HepG2 (cell line): ENCODE data around the gene GARIN5A. TPM values are rescaled to one million over a fixed set of nuclear protein-coding genes. Genes with fewer than 3 reads are reported as not detected.

Experiments
- ELF1 ChIP-seq: sonication (generic); formaldehyde crosslinking; IDR thresholded peaks from 2 replicates; pipeline ENCODE4 v1.4.0; 2020; ENCODE audit warnings: missing genetic modification reagents
- FOXM1 ChIP-seq: sonication (generic); formaldehyde crosslinking; IDR thresholded peaks from 2 replicates; pipeline ENCODE4 v1.5.0; 2020; ENCODE audit warnings: missing genetic modification reagents
- GABPB1 ChIP-seq: IDR thresholded peaks from 2 replicates; pipeline ENCODE4 v1.6.1; 2016; ENCODE audit warnings: mild to moderate bottlenecking, missing genetic modification reagents, moderate library complexity, missing compliant biosample characterization
- GLI4 ChIP-seq: sonication (generic); formaldehyde crosslinking; IDR thresholded peaks from 2 replicates; pipeline ENCODE4 v1.5.1; 2020; ENCODE audit warnings: missing genetic modification reagents, mild to moderate bottlenecking, moderate library complexity, borderline replicate concordance
- HNRNPH1 ChIP-seq: fragments of 200-400 bp; formaldehyde crosslinking; optimal IDR thresholded peaks from 2 replicates; pipeline ENCODE3; 2017; ENCODE audit warnings: mild to moderate bottlenecking, low read depth, low read length
- KDM2A ChIP-seq: sonication (generic); formaldehyde crosslinking; IDR thresholded peaks from 2 replicates; pipeline ENCODE4 v1.4.0; 2020; ENCODE audit warnings: low read depth, missing genetic modification reagents, borderline replicate concordance
- MED1 ChIP-seq: sonication (generic); formaldehyde crosslinking; IDR thresholded peaks from 2 replicates; pipeline ENCODE4 v1.4.0; 2020; ENCODE audit warnings: missing genetic modification reagents
- NR2F6 ChIP-seq, 2 experiments: IDR thresholded peaks; 2 replicates each; pipeline ENCODE4 v1.6.1; 2016; ENCODE audit warnings: antibody characterized with exemption in 1 of 2, mild to moderate bottlenecking in 1 of 2
- PBX3 ChIP-seq: sonication (generic); formaldehyde crosslinking; IDR thresholded peaks from 2 replicates; pipeline ENCODE4 v1.8.1; 2023; ENCODE audit warnings: missing genetic modification reagents, inconsistent platforms, borderline replicate concordance
- POGZ ChIP-seq: sonication (generic); formaldehyde crosslinking; IDR thresholded peaks from 2 replicates; pipeline ENCODE4 v1.4.0; 2020; ENCODE audit warnings: mild to moderate bottlenecking, missing genetic modification reagents
- PRPF4 ChIP-seq: fragments of 200-400 bp; formaldehyde crosslinking; IDR thresholded peaks from 2 replicates; pipeline ENCODE4 v1.6.1; 2016; ENCODE audit warnings: low read length, low read depth; ENCODE audit not compliant: poor library complexity, severe bottlenecking
- TBL1XR1 ChIP-seq: fragments of 150-350 bp; IDR thresholded peaks from 2 replicates; pipeline ENCODE4 v1.6.1; 2014; ENCODE audit warnings: borderline replicate concordance, low read length; ENCODE audit not compliant: partially characterized antibody
- THAP7 ChIP-seq: sonication (generic); formaldehyde crosslinking; IDR thresholded peaks from 2 replicates; pipeline ENCODE4 v1.8.1; 2023; ENCODE audit warnings: mild to moderate bottlenecking, missing genetic modification reagents
- TIGD3 ChIP-seq: sonication (generic); formaldehyde crosslinking; IDR thresholded peaks from 2 replicates; pipeline ENCODE4 v1.5.1; 2020; ENCODE audit warnings: mild to moderate bottlenecking, missing genetic modification reagents, borderline replicate concordance
- ZBTB25 ChIP-seq: IDR thresholded peaks from 2 replicates; pipeline ENCODE4 v1.6.1; 2018; ENCODE audit warnings: missing genetic modification reagents
- ZC3H13 ChIP-seq: sonication (generic); formaldehyde crosslinking; IDR thresholded peaks from 2 replicates; pipeline ENCODE4 v1.8.1; 2023; ENCODE audit warnings: mild to moderate bottlenecking, missing genetic modification reagents, moderate library complexity
- ZFP90 ChIP-seq: sonication (generic); formaldehyde crosslinking; IDR thresholded peaks from 2 replicates; pipeline ENCODE4 v1.8.0; 2022; ENCODE audit warnings: missing genetic modification reagents, mild to moderate bottlenecking, inconsistent platforms, borderline replicate concordance
- ZNF354B ChIP-seq: sonication (generic); formaldehyde crosslinking; IDR thresholded peaks from 2 replicates; pipeline ENCODE4 v1.8.0; 2022; ENCODE audit warnings: mild to moderate bottlenecking, missing genetic modification reagents
- ZNF367 ChIP-seq: sonication (generic); formaldehyde crosslinking; IDR thresholded peaks from 2 replicates; pipeline ENCODE4 v1.4.0; 2020; ENCODE audit warnings: missing genetic modification reagents, borderline replicate concordance
- ZNF451 ChIP-seq: sonication (generic); formaldehyde crosslinking; IDR thresholded peaks from 2 replicates; pipeline ENCODE4 v1.5.0; 2020; ENCODE audit warnings: mild to moderate bottlenecking, missing genetic modification reagents
- ZNF501 ChIP-seq: sonication (generic); formaldehyde crosslinking; IDR thresholded peaks from 2 replicates; pipeline ENCODE4 v1.5.1; 2020; ENCODE audit warnings: mild to moderate bottlenecking, moderate library complexity, missing genetic modification reagents
- ZNF703 ChIP-seq: sonication (generic); formaldehyde crosslinking; IDR thresholded peaks from 2 replicates; pipeline ENCODE4 v1.5.1; 2020; ENCODE audit warnings: missing genetic modification reagents, mild to moderate bottlenecking, moderate library complexity, borderline replicate concordance
- ZNF841 ChIP-seq: sonication (generic); formaldehyde crosslinking; IDR thresholded peaks from 2 replicates; pipeline ENCODE4 v1.8.1; 2023; ENCODE audit warnings: missing genetic modification reagents, borderline replicate concordance
- polyA plus RNA-seq, 8 experiments: library from polyadenylated mRNA; depleted of rRNA in 3 of 8; stranded (reverse) in 7 of 8; unstranded in 1 of 8; fragments of >200 nt; fragmentation: Illumina TruSeq in 4 of 8; extraction: Trizol in 4 of 8; gene quantifications; 2 replicates each; pipeline versions ENCODE4 v1.2.1 to v1.2.3, GENCODE V29; 2011 to 2016; ENCODE audit warnings: low read depth in 4 of 8, missing spikeins in 1 of 8, mixed read lengths in 1 of 8; ENCODE audit not compliant: insufficient read depth in 1 of 8
- total RNA-seq, 5 experiments: library from RNA; depleted of rRNA; stranded (reverse); fragments of >200 nt; fragmentation: Illumina TruSeq; extraction: Trizol; gene quantifications; 2 replicates each; pipeline ENCODE4 v1.2.3, GENCODE V29; 2016; ENCODE audit warnings: low read depth in 1 of 5

GARIN5A gene
- total and polyA plus RNA-seq, 2 of the 13 experiments (the other 11 are each of a cell fraction or from before 2014, with no cell fraction given) = not detected

- no peak for TF ChIP-seq ZBTB25 (CRISPR knock-in tag)
- TF ChIP-seq ZFP90 (CRISPR knock-in tag) = no peak
- TF ChIP-seq ZNF703 (CRISPR knock-in tag) = no peak
- peak; percentile 48; the same call in 1 of the 2 replicates for TF ChIP-seq KDM2A (CRISPR knock-in tag)
- peak; percentile 97 for TF ChIP-seq GABPB1 (CRISPR knock-in tag)
- no peak for TF ChIP-seq MED1 (CRISPR knock-in tag)
- TF ChIP-seq ZNF501 (CRISPR knock-in tag) = peak; percentile 39; the same call in 1 of the 2 replicates
- TF ChIP-seq ZNF354B = no peak
- TF ChIP-seq ZNF367 (CRISPR knock-in tag) = no peak
- TF ChIP-seq NR2F6 (IDR thresholded peaks at IDR 0.05) = no peak
- 0 out of 2 replicates have a peak, but pooled peaks have one; percentile 12 for TF ChIP-seq NR2F6 (CRISPR knock-in tag; IDR thresholded peaks at IDR 0.05)
- no peak for TF ChIP-seq ZNF841 (CRISPR knock-in tag)
- no peak for TF ChIP-seq THAP7
- TF ChIP-seq ELF1 (CRISPR knock-in tag) = peak; percentile 95
- TF ChIP-seq TBL1XR1 = no peak
- no peak for TF ChIP-seq PRPF4
- no peak for TF ChIP-seq FOXM1 (CRISPR knock-in tag)
- no peak for TF ChIP-seq ZNF451
- TF ChIP-seq HNRNPH1 = no peak
- no peak for TF ChIP-seq PBX3 (CRISPR knock-in tag)
- no peak for TF ChIP-seq GLI4 (CRISPR knock-in tag)
- 0 out of 2 replicates have a peak, but pooled peaks have one; percentile 54 for TF ChIP-seq ZC3H13 (CRISPR knock-in tag)
- TF ChIP-seq POGZ (CRISPR knock-in tag) = peak; percentile 56
- no peak for TF ChIP-seq TIGD3 (CRISPR knock-in tag)
Observed at GRCh38 chr19:50511069-50511822, 34.6 kb upstream of the GARIN5A start, which contains the start of gene JOSD2 (continued).
